GOT3 (cell line): ENCODE measurements around the gene EPN3.

ENCODE experiments used
- DNase-seq: peaks from one replicate; lab custom pipeline; 2025; ENCODE audit warnings: mixed read lengths; lab: John Stamatoyannopoulos, UW

The EPN3 gene

DNA sequence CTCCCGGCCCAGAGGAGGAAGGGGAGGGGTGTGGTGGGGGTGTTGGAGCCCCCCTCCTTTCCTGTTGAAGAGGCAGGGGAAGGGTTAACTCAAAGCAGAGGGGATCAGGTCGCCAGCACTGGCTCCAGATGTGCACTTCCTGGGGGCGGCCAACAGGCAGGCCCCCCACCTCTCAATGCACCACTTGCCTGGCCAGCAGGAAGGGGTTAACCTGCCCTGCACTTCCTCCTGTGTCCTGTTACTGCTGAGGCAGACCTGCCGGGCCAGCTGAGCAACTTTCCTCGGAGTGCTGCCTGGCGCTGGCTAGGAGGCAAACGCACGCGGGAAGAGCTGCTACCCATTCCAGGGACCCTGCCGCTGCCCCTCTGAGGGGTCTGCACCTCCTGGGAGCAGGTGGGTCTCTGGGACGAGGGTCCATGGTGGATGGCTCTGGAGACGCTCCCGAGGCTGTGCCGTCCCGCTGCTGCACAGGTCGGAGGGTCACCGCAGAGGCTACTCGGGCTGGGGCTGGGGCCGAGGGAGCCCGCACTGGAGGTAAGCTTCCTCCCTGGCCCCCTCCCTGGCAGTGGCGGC lies at the start of gene EPN3:
Gene EPN3 (plus strand): TSS at position 284 of the 573 bp plus-strand sequence. CDS start 3,822 bp downstream, outside the sequence.
- no peak for DNase-seq

DNA sequence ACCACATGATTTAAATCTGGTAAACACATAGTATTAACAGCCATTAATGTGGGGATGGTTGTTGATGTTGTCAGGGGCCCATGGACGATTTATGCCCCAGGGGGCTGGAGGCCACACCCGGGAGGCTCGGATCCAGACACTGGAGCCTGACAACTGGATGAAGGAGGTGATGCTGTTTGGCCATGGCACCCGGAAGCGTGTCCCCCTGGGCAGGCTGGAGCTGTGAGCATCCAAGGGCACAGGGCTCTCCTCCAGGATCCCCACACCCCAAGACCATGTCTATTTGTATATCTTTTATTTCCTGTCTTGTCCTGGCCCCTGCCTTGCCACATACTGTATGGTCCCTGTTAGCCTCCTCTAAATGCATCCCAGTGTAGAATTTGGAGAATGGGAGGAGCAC lies 49.3 kb upstream of the EPN3 start:
- DNase-seq: no peak

DNA sequence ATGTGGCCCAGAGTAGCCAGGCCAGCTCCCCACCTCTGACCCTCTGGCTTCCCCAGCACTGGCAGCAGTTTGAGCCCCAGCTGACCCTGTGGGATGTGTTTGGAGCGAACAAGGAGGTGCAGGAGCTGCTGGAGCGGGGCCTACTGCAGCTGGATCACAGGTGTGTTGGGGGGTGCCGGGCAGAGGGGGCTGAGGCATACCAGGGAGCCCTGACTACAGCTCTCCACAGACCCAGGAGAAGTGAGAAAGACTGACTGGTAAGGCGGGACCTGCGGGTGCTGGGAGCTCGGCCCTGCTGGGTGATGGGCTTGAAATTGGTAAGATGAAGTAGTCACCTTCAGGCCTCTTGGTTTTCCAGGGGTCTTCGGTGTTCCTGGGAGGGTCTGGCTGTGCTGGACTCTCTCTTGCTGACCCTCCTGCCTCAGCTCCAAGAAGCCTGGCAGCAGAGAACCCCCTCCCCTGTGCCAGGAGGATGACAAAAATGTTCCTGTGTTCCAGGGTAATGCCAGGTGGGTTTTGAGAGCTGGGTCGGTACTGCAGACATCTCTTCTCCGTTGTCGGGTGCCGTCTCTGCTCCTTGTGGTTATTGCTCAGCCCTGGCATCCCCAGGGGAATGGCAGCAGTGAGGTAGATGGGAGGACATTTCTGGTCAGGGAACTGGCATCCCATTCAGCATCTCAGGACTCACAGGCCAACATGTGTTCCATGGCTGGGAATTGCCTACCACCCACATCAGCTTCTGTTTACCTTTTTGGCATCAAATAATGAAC lies 48.0 kb upstream of the EPN3 start:
- no peak for DNase-seq

DNA sequence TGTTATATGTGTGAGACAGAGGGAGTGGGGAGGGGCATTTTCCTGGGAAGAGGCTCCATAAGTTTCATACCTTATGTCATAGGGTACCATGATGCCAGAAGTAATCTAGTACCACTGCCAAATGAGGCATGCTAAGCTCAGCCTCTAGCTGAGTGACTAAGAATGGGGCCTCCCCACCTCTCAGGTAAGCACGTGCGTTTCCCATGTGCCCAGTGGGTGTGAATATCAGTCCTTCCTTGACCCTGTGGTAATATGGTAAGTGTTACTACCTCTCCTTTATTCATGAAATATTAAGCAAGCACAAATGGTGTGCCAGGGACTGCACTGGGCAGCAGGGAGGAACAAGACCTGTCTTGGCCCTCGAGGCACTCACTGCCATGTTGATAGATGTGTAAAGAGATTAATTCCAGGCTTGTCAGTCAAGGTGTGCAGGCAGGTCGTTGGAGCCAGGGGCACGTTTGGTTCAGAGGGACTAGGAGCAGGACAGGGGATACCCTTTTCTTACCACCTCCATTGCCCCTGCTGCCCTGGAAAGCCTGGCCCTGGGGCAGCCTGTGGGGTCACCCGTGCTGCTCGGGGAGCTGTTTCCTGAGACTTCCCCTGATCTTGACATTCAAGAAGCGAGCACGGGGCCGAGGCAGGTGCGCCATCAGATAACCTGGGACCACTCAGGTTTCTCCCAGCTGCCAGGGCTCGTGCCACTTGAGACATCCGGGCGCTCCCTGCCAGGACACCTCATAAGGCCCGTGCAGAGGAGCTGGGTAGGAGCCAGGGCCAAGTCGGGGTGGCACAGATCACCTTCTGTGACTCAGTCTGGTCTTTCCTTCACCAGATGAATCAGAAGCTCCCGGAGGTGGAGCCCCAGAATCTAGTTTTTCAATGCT lies 45.1 kb upstream of the EPN3 start:
- no peak for DNase-seq

DNA sequence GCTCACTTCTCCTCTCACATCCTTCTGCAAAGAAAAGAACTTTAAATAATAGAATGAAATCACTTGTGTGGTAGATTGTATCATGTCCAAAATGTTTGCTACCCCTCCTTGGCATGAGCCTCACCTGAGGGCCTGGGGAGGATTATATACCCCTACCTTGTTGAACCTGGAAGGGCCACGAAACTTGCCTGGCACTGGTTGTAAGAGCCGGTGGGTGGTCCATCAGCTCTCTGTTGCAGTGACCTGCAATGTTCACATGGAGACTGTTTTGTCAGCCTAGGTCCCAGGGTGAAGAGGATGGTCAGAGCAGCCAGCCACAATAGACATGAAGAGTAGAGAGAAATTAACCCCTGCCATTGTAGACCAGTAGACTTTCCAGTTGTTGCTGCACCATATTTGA lies 43.7 kb upstream of the EPN3 start:
- no peak for DNase-seq

DNA sequence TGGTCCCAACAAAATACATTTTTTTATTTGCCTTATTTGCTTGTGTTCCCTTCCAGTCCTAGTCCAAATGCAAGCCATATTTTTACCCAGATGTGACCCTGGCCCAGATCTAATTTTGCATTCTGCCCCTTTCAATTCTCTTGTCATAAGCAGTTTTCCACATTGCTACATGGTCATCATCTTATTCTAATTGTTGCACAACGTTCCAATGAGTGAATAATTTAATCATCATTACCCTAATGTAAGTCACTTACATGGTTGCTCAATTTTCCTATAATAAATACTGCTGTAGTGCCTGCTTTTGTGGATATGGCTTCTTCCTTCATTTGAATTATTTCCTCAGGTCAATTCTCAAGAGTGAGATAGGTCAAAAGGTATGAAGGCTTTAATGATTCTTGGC lies 41.0 kb upstream of the EPN3 start:
- no peak for DNase-seq

DNA sequence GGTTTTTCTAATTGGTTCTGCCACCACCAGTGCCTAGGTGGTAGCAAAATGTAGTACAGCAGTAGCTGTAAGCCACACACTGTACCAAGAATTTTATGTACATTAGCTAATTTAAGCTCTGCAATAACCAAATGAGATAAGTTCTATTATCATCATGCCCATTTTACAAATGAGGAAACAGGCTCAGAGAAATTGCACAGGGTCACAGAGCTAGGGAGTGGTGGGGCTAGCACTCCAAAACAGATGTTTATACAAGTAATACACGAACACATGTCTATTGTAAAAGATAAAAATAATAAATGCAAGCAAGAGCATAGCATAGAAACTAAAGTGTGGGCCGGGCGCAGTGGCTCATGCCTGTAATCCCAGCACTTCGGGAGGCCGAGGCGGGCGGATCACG lies 40.3 kb upstream of the EPN3 start:
- no peak for DNase-seq

DNA sequence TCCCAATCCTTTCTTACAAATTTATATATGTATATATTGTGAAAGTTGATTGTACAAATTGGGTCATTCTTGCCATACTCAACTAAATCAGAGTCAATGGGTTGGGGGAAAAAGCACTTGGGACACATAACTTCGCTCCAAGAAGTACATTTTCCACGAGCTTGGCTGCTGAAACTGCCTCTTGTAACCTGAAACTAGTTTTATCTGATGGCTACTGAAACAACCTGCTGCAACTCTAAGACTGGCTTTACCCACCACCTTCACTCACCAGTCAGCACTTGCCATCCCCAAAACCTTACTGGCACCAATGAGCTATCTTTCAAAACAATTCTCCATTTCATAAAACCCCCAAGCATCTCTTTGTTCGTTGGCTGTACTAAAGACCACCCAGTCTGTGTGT lies 38.8 kb upstream of the EPN3 start:
- DNase-seq: no peak

DNA sequence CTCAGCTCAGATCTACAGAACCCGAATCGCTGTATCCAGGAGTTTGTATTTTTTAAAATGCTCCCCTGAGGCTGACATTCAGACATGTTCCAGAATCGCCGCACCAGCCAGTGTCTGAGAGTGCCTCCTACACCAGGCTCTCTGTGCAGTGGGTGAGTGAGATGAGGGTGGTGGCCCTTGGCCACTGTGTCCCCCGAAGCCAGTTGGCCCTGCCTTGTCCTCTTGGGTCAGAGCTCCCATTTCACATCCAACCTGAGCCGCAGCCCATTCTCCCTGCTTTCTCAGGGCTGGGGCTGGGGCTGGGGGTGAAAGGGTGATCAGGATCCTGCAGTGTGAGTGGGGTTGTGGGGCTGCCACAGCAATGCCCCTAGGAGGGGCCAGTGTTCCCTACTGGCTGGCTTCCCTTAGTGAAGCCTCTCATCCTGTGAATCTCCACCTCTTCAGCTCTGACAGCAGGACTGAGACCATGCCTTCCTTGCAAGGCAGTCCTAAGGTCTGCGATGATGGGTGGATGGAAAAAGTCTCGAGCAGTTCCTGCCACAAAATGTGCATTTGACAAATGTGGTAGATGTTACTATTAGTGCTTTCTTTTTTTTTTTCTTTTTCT lies 37.2 kb upstream of the EPN3 start:
- no peak for DNase-seq

DNA sequence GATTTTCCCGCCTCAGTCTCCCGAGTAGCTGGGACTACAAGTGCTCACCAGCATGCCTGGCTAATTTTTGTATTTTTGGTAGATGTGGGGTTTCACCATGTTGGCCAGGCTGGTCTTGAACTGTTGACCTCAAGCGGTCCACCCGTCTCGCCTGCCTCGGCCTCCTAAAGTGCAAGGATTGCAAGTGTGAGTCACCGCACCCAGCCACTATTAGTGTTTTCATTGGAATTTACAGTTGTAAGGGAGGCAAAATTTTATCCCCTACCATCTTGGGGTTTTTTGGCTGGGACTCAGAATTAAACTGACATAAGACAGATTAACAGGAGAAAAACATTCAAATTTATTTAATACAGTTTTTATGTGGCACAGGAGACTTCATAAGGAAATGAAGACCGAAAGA lies 36.6 kb upstream of the EPN3 start:
- no peak for DNase-seq

DNA sequence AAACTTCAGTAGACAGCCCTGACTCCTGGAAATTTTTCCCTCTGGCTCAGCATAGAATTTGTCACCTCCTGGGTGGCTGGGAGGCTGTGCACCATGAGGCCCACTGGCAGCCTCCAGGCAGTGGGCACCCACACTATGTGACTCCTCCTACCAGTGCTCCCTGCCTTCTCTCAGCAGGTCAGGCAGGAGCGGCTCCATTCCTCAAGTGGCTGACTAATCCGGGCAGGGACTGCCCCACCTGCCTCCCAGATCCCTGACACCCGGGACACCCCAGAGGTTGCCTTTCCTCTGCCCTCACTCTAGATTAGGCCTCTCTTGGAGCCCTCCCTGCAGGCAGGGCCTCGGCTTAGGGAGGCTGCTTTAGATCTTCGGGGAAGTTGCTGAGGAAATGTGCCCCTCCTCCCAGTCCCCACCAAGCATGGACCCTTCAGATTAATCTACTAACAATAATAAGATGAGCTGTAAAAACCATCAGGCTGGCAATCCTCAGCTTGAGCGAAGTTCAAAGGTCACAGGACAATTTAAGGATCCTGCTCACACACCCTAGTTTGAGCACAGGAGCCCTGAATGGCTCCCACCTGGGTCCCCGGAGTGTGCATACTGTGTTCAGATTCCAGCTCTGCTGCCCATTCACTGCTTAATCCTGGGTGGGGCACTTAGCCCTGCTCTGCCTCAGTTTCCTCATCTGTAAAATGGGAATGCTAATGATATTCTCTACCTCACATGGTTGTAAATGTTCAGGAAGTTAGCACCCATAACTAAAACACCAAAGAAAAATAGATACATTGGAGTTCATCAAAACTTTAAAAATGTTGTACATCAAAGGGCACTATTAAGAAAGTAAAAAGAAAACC lies 34.3 kb upstream of the EPN3 start:
- no peak for DNase-seq

DNA sequence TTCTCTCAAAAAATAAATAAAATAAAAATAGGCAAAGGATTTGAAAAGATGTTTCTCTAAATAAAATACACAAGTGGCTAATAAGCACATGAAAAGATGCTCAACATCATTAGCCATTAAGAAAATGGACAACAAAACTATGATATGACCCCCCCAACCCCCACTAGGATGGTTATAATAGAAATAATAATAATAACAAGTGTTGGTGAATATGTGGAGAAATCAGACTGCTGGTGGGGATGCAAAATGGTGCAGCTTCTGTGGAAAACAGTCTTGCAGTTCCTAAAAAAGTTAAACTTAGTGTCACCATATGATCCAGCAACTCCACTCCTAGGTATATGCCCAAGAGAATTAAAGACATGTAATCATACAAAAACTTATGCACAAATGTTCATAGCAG lies 33.3 kb upstream of the EPN3 start:
- no peak for DNase-seq

DNA sequence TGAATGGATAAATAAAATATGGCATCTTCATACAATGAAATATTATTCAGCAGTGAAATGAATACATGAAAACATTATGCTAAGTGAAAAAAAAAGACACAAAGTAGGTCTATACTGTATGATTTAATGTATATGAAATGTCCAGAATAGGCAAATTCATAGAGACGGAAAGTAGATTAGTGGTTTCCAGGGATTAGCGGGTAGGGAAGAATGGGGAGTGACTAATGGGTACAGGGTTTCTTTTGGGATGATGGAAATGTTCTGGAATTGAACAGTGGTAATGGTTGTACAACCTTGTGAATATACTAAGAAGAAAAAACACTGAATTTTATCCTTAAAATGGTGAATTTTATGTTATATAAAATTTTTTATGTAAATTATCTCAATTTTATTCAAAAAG lies 32.8 kb upstream of the EPN3 start:
- no peak for DNase-seq

DNA sequence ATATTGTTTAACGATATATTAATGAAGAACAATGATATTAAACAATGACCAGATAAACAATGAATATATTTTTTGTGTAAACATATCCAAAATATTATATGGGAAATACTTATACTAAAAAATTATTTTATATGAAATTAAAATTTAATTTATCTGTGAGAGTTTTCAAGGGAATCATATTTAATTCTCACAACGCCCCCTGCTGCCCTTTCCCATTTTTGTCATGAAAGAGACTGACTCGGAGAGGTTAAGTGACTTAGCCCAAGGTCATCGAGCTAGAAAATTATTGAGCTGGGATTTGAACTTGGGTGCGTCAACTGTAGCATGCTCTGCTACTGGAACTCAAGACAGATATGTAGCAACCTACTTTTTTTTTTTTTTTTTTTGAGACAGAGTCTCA lies 31.5 kb upstream of the EPN3 start:
- DNase-seq: no peak

DNA sequence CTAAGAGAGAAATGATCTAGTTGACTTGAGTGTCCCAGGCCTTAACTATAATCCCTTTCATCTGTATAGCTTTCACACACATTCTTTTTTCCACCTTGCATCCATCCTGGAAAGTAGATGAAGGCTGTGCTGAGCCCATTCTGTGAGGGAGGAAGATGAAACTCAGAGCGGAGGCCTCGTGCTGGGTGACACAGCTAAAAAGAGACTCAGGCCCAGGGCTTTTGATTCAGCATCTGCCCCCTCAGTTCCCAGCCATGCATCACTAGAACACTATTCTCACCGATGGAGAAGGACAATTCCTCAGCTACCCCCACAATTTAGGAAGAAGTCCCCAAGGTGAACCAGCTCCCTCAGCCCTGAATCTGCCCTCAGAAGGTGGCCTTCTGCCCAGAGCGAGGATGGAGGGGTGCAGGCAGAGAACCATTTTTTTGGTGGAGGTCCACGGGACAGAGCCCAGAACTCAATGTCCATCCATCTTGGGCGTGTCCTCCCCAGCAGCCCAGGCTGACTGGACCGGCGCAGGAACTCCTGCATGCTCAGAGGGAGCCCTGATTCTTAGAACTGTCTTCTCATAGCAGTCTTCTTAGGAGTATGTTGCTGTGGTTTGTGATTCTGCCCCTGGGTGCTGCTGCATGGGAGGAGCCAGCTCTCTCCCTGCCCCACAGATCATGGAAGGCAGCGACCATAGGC lies 30.1 kb upstream of the EPN3 start:
- DNase-seq: no peak

DNA sequence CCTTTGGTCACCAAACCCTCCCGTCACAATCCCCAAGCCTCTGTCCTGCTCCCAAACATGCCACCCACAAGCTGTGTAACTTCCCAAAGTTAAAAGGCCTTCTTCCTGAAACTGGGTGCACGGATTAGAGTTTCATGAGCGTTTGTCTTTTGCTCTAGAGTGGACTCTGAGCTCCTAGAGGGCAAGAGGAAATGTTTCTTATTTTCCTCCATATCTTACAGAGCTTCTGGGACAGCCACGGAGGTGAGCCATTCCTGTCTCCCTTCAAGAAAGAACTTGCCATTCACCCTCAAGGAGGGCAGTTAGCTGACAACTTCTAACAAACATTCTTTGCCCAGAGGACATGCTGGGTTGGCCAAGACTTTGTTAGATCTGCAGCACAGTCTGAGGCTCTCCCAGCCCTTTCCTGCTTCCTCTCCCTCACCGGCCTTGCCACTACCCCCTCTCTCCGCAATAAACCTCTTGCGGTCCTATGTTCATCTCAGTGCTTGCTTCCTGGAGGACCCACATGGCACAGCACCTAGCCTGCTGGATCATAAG lies 26.9 kb upstream of the EPN3 start:
- no peak for DNase-seq

DNA sequence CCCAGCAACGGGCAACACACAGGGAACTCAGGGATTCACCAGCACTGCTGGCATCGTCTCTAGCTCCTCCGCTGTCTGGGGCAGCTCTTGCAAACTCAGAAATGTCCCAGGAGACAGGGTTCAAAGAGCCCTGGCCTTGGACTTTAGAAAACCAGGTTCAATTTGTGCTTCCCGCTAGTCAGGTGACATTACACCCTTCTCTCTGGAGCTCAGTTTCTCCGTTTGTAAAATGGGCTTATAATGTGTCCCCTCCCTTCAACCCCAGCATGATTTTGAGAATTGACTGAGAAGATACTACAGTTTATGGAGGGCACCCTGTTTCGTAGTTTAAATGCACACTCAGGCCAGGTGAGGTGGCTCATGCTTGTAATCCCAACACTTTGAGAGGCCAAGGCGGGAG lies 26.2 kb upstream of the EPN3 start:
- DNase-seq: no peak

DNA sequence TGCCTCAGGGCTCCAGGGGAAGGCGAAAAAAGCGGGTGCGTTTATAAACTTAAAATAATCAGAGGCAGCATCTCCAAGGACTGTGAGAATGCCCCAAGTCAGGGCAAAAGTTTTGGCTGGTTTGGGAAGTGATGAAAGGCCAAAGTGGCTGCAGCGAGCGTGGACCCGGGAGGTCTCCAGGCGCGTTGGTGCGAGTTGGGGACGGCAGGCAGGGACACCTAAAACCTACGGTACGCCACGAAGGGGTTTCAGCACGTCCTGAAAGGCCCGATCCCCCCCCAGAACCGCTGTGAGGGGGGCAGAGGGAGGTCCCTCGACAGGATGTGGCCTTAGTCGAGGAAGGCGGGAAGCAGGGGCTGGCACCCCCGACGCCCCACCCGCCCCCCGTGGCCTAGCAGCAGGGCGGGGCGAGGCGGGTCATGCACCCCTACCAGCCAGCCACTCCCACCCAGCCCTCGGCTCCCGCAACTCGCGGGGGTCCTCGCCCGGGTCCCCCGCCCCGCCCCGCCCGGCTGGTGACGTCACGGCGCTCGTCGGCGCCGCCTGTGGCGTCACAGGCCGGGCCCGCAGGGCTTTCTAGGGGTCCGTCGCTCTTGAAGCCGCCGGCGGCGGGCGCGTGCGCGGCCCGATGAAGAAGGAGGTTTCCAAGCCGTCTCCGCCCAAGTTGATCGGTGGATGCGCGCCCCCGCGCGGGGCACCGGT lies 24.5 kb upstream of the EPN3 start, which contains the start of gene MYCBPAP:
Gene MYCBPAP (plus strand): TSS at position 569 of the 702 bp plus-strand sequence. CDS start 236 bp downstream, outside the sequence.
- peak; percentile 33 for DNase-seq

DNA sequence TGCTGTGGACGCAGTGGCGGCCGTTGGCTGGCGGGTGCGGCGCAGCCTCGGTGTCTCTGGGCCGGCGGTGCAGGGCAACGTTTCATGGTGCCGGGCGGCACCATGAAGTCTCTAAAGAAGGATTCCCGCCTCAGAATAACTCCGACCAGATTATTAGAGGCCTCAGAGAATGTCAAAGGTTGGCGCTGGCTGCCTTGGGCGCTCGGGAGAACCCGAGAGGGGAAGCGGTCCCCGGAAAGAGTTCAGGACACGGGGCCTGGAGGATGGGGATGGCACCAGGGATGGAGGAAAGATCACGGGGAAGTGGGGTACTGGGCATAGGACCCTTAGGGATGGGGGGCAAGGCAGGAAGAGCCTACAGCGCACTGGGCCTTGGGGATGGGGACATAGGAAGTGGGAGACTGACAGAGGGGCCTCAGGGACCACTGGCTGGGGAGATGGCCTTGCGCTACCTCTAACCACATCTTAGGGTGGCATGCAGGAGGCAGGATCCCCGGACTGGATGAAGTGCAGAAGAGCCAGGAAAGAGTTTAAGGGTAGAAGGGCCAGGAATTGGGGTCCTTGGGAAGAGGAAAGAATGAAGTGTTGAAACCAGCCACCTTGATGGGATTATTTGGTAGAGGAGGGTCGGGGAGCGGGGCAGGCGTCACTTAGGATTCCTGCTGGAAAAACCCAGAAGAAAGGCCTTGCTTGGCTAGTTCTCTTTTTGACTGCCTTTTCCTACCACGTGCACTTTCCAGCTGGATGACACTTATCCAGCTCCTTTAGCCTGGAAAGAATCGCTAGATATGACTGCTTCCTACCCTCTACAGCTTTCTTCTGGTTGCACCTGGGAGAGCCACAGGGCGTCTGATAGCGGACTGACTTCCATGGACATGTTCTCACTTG lies 23.7 kb upstream of the EPN3 start:
- no peak for DNase-seq
